Measurements from ENCODE around the gene IFFO2. TPM values are rescaled to one million over a fixed set of nuclear protein-coding genes. Genes with fewer than 3 reads are reported as not detected.
"Not testable (repeated sequence)": the region's sequence is repeated elsewhere in the genome, so short reads cannot be mapped to it uniquely, and the experiment has no call there.

The IFFO2 gene
- polyA plus RNA-seq, 12 donors = 3.6 to 27.6 (median 5.3) TPM; not detected in 1

GRCh38 chr1:18900303-18900841 is 56.1 kb downstream of the IFFO2 start:
- no peak for DNase-seq

GRCh38 chr1:18899363-18900049 is 57.0 kb downstream of the IFFO2 start:
- DNase-seq = no peak

GRCh38 chr1:18898567-18898966 is 57.9 kb downstream of the IFFO2 start:
- DNase-seq = no peak

GRCh38 chr1:18895317-18895716 is 61.2 kb downstream of the IFFO2 start:
- DNase-seq = no peak

- no peak for DNase-seq
Observed at GRCh38 chr1:18893120-18893519, 63.4 kb downstream of the IFFO2 start.

GRCh38 chr1:18891858-18892257 is 64.6 kb downstream of the IFFO2 start:
- DNase-seq = not testable (repeated sequence)

GRCh38 chr1:18891426-18891780 is 65.1 kb downstream of the IFFO2 start:
- no peak for DNase-seq

- no peak for DNase-seq
Observed at GRCh38 chr1:18890706-18891425, 65.6 kb downstream of the IFFO2 start.

GRCh38 chr1:18886003-18886335 is 70.5 kb downstream of the IFFO2 start:
- no peak for DNase-seq

- no peak for DNase-seq
Observed at GRCh38 chr1:18885311-18886002, 71.0 kb downstream of the IFFO2 start.

GRCh38 chr1:18884727-18885126 is 71.7 kb downstream of the IFFO2 start:
- DNase-seq = no peak

- no peak for DNase-seq
Observed at GRCh38 chr1:18884419-18884717, 72.1 kb downstream of the IFFO2 start.

- DNase-seq = peak; percentile 61
Observed at GRCh38 chr1:18883636-18884418, 72.6 kb downstream of the IFFO2 start.

- DNase-seq = no peak
Observed at GRCh38 chr1:18883079-18883478, 73.4 kb downstream of the IFFO2 start.

- DNase-seq = no peak
Observed at GRCh38 chr1:18882486-18882885, 74.0 kb downstream of the IFFO2 start.

- DNase-seq = no peak
Observed at GRCh38 chr1:18881642-18882431, 74.6 kb downstream of the IFFO2 start.

GRCh38 chr1:18881164-18881563 is 75.3 kb downstream of the IFFO2 start:
- no peak for DNase-seq

- DNase-seq = no peak
Observed at GRCh38 chr1:18880585-18880984, 75.9 kb downstream of the IFFO2 start.

GRCh38 chr1:18879791-18880309 is 76.6 kb downstream of the IFFO2 start:
- DNase-seq = no peak

- no peak for DNase-seq
Observed at GRCh38 chr1:18879215-18879790, 77.2 kb downstream of the IFFO2 start.
